ENCODE measurements around the gene SENP2.

- no peak for TF ChIP-seq CTCF (IDR thresholded peaks at IDR 0.05)
- no peak for TF ChIP-seq POLR2AphosphoS5 (IDR thresholded peaks at IDR 0.05; ENCODE audit: low read depth, low read length)
- TF ChIP-seq REST (IDR thresholded peaks at IDR 0.05; ENCODE audit: insufficient read depth in 1 of 2, low read depth in 2 of 2, low read length in 1 of 2): no peak
- no peak for TF ChIP-seq TCF7L2 (IDR thresholded peaks at IDR 0.05; ENCODE audit: low read depth, low read length)
- TF ChIP-seq SIN3A (IDR thresholded peaks at IDR 0.05; ENCODE audit: borderline replicate concordance, insufficient read depth, low read depth, low read length): no peak
Observed at GRCh38 chr3:185623939-185624665, 38.0 kb downstream of the SENP2 start.
